GM21526 (cell line): Measurements from ENCODE around the gene TMCC1.
"Not testable (repeated sequence)": the region's sequence is repeated elsewhere in the genome, so short reads cannot be mapped to it uniquely, and the experiment has no call there.

ENCODE experiments used
- ATAC-seq: cut with Tn5 transposase; IDR thresholded peaks from one replicate; pipeline ENCODE4 v1.9.1; 2021; ENCODE audit warnings: moderate library complexity; ENCODE audit not compliant: unreplicated experiment, low FRiP score

The TMCC1 gene

DNA sequence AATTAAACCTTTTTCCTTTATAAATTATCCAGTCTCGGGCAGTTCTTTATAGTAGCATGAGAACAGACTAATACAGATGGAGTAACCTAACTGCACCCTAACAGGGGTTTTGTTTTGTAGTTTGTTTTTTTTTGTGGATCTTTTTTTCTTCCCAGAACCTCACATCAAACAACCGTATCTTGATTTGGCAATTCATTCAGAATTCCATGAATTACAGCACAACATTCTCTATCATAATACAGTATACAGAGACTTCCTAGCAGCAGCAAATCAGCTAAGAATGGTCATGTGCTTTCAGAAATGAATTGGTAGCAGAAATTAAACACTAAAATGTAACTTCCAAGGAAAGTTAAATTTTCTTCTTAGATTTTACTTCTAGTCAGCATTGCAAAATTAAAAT lies 114.6 kb downstream of the TMCC1 start:
- ATAC-seq, result no peak

DNA sequence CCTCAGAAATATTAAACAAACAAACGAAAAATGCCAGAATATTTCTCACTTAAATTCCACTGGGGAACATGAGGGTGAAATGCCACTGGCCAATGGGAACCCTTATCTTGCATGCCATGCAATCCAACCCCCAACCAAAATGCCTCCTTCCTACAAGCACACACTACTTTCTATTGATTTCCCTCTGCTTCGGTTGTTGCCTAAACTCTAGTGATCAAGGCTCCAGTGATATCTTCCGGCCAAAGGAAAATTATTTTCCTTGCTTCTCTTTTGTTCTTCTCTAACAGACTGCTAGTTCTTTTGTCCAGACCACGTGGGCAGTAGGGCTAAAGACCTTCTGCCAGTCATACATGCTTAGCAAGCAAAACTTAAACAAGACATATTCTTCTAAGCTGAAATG lies 115.7 kb downstream of the TMCC1 start:
- no peak for ATAC-seq

DNA sequence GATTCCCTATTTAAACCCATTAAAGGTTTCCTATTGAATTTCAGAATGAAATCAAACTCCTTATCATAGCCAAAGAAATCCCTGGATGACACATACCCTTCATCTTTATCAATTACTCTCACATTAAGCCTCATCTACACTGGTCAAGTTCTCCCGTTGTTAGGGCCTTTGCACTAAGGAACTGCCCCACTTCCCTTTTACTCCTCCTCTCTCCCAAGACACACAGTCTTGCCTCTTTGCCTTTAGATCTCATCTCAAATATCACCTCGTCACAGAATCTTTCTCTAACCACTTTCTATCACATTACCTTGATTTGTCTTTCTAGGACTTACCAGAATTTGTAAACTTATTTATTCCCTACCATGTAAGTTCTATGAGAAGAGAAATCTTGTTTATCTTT lies 117.6 kb downstream of the TMCC1 start:
- ATAC-seq, result no peak

DNA sequence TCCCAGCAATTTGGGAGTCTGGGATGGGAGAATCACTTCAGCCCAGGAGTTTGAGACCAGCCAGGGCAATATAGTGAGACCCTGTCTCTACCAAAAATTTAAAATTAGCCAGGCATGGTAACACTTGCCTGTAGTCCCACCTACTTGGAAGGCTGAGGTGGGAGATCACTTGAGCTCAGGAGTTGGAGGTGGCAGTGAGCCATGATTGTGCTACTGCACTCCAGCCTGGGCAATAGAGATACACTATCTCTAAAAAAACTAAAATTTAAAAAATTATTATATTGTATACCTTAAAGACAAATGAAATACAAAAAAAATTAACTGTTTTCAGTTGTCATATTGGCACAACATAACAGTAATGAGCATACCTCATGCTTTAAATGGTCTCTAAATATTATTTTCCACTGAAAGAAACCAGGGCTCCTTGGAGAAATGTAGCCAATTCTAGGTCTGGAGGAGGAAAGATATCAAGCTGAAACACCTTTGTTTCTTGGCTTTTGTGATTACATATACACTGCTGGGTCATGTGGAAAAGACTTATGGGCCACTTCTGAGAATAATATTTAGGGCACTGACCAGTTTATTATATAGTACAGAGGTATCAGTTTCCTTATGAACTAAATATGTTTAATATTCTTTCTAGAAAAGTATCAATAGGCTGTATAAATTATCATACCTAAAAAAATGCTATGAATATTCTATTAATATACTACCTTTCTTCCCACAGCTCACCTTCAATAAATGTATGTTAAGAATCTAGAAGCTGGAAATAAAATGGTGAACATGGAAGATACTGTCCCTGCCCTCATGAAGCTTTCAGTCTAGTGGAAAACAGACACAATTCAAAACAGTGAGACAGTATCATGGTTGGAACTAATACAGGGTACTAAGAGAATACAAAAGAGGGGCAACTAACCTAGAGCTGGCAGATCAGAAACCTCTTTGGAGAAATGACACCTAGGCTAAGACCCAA lies 119.5 kb downstream of the TMCC1 start:
- no peak for ATAC-seq

DNA sequence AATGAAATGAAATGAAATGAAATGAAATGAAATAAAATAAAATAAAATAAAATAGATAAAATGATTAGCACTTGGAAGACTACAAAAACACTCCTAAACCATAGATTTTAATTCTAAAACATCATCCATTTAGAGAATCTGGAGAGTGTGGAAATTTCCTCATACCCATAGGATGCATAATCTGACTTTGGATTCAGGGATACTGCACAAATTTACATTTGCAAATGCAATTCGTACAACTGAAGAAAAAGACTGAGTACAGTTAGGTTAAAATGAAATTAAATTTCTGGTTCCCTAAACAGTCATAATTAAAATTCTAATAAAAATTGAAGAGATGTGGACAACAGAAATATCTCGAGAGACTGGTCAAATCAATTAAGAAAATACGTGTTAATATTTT lies 122.9 kb downstream of the TMCC1 start:
- ATAC-seq, result no peak

DNA sequence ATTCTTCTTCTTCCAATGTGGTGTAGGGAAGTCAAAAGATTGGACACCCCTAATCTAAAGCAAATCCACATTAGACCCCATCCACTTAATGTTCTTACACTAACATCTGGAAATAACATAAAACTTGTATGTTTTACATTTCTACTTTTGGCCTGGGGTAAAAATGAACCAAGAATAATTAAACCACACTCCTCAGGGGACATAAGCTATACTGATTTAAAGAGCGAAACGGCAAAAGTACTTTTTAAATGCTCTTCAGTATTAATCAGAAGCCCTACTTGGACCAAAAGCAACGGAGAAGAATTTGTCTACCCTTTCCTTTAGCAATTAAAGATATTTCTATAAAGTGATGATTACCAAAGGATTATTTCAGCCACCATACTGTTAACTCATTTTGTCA lies 123.9 kb downstream of the TMCC1 start:
- ATAC-seq, result no peak

DNA sequence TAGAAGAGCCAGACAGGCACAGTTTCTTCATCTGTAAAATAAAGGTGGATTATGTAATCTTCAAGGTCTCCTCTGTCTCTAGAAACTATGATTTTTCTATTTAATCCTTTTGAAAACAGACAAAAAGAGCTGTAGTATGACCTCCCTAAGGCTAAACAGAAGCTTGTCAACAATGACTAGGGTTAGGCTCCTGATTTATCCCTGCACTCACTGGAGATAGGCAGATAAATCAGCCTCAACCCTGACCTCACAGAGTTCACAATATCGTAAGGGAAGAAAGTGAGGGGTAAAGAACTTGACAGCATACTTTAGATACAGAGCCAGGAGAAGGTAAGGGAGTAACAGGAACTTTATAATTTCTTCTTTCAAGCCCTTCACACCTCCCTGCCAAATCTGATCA lies 124.8 kb downstream of the TMCC1 start:
- ATAC-seq, result no peak

DNA sequence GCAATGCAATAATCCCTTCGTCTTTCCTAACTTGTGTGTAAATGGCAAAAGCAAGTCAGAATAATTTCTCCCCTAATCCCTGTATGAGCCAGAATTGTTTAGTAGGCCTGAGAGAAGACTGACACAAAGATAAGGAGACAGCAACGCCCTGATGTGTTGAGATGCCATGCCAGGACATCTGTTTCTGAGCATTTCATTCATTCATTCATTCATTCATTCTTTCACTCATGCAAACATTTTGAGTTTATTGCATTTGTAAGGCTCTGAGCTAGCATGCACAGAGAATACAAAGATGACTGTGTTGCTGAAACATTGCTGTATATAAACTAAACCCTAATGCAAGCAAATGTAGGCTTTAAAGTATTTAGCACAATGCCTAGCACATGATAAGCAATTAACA lies 127.4 kb downstream of the TMCC1 start:
- ATAC-seq, result no peak

DNA sequence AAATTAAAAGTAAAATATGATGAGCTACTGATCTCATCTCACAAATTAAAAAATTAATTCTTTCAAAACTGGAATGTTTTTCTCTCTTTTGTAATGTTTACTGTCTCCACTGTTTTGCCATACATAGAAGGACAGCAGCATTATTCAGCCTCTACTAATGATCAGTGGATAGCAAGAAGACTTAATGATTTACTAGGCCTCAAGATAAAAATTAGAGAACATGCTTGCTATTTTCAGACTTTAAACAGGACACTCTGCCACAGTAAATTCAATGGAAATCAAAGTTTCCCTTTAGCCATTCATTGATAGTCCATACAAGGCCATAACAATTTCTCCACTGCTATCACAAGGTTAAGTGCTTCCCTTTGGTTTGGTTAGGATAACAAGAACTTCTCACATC lies 129.4 kb downstream of the TMCC1 start:
- no peak for ATAC-seq

DNA sequence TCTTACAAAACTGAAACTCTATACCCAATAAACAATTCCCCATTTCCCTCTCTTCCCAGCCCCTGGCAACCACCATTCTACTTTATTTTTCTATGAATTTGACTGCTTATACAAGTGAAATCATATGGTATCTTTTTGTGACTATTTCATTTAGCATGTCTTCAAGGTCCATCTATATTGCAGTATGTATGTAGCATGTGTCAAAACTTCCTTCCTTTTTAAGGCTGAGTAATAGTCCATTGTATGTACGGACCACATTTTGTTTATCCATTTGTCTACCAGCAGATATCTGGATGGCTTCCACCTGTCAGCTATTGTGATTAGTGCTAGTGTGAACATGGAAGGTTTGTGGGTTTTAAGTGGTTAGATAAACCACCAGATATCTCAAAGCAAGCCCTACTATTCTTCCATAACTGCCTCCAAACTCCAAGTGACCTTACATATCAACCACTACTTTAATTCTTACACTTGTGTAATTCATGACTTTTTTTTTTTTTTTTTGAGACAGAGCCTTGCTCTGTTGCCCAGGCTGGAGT lies 134.7 kb downstream of the TMCC1 start:
- ATAC-seq, result no peak

DNA sequence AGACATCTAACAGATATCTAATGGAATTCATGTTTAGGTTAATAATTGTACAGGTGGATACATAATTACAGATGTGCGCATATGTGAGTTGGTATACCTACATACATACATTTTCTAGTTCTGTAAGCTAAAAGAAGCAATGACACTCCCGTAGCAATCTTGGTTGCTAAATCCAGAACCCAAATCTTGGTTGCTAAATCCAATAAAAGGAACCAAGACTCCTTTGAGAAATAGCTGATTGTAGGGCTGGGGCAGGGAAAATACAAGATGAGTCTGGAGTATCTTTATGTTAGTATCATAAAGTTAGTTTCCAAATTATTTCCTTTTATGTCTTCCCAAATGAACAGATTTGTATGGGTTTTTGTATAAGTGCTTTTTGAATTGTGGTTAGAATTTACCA lies 135.2 kb downstream of the TMCC1 start:
- ATAC-seq, result no peak

DNA sequence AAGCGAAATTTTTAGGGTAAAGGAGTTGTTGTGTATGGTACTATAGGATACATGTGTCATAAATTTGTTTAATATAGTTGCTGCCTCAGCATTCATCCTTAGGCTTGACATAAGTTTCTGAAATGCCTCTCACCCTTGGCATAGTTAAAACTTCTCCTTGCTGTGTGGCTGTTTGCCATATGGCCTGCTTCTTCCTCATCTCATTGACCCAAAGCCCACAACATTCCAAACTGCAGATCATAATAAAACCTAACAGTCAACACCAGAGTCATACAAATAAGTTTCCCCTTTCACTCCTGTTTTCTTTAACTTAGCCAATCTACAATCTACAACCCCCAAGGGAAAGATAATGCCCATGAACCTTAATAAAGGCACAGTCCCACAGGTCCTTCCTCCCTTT lies 136.6 kb downstream of the TMCC1 start:
- no peak for ATAC-seq

DNA sequence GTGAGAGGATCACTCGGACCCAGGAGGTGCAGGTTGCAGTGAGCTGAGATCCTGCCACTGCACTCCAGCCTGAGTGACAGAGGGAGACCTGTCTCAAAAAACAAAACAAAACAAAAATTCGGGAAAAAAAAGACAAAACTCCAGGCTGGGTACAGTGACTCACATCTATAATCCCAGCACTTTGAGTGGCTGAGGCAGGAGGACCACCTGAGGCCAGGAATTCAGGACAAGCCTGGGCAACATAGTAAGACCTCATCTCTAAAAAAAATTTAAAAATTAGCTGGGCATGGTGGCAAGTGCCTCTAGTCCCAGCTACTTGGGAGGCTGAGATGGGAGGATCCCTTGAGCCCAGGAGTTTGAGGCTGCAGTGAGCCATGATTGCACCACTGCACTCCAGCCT lies 142.4 kb downstream of the TMCC1 start:
- ATAC-seq, result not testable (repeated sequence)

DNA sequence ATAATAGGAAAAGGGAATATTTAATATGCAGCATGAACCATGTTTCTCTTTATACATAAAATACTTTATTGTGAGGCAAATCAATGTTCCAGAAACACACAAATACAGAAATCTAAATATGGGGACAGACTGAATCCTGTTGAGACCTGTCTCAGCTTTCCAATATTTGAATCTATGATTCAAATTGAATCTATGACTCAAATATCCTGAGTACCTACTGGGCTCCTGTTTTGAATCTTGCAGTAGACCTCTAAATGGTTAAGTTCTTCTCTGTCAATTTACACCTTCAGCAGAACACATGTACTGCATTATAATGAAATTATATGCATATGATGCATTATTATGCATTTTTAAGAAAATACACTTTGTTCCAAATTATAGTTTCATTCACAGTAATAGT lies 143.8 kb downstream of the TMCC1 start:
- ATAC-seq, result no peak

DNA sequence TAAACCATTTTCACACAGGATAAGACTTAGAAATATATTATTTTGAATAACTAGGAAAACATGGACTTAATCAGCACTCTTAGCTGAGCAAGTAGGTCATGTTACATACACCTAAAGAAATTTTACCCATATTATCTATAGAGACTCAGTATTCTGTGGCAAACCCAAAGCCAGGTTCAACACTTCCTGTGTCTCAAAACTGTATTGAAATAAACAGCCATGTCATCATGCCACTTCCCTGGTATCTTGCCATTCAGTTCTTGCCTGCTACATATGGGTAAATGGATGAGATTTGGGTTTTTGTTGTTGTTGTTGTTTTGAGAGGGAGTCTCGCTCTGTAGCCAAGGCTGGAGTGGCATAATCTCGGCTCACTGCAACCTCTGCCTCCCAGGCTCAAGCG lies 145.5 kb downstream of the TMCC1 start:
- ATAC-seq, result no peak

DNA sequence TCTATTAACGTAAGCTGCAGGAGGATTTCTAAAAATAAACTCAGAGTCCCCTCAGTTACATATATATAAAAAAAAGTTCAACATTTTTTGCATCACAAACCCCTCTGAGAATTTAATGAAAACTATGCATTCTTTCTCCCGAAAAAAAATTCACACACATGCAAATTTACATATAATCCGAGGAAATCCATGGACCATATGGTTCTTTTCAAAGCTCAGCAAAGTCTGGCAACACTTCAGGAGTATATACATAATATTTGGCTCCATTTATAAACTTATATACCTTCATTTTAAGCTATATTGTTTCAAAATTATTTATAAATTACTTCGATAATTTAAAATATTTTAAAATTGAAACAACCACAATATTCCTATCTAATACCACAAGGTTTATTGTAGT lies 146.4 kb downstream of the TMCC1 start:
- ATAC-seq, result no peak

DNA sequence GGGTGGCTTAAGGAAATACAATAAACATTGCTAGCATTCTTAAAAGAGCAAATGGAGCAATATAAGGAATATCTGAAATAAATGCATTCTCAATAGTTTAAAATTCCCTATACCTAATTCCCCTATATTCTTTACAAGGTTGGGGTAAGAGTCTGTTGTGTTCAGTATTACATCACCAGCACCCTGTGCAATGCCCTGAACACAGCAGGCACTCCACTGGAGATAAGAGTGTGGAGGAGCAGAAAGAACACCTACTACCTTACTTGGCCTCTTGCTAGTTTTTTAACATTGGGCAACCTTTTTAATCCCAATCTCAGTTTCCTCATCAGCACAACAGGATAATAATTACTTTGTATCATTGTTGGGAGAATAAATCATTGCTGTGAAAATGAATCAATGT lies 146.9 kb downstream of the TMCC1 start:
- ATAC-seq, result no peak

DNA sequence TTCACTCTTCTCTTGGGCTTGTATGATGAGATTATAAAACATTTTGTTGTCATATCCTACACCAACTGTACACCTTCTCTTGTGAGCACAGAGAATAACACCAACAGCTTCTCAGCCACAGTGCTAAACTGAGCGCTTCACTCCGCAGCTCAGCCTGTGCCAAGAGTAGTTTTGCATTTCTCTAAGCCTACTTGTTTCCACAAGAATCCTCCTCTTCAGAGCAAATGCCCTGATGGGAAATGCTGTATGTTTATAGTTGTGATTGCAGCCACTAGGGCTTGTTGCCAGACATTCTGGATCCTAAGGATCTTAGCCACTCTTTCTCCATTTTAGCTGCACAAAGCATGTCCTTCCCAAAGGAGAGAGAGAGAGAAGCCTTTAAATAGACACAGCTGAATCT lies 148.3 kb downstream of the TMCC1 start:
- no peak for ATAC-seq

DNA sequence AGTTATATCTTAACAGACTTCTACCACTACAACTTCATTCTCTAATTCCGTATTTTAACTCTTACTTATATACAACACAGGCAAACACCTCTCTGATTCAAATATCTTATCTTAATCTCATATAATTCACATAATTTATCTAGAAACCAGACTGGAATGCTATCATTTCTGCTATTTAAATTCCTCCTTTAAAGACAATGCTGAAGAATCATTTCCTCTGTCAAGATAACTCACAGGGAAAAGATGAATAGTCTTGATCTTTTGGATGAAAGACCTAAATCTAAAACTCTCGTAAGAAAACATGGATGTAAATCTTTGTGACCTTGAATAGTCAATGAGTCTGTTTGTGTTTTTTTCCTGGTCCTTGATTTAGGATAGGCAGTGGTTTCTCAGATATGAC lies 151.7 kb downstream of the TMCC1 start:
- ATAC-seq, result no peak

DNA sequence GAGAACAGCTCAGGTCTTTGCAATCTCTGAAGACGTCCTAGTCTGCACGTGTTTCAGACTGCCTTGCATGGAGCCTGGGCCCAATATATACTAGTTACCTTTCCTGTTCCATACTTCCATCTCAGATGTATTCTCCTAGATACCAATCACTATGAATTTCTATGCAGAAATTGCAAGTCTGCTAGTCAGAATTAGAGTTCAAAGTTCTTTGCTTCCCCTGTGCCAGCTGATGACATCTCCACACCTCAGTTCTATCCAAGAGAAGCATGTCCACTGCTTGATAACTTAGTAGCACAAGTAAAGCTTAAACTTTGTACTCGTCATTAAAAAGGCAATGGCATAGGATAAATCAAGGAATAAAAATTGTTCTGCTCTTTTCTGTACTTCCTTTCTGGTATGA lies 153.4 kb downstream of the TMCC1 start:
- ATAC-seq, result no peak

DNA sequence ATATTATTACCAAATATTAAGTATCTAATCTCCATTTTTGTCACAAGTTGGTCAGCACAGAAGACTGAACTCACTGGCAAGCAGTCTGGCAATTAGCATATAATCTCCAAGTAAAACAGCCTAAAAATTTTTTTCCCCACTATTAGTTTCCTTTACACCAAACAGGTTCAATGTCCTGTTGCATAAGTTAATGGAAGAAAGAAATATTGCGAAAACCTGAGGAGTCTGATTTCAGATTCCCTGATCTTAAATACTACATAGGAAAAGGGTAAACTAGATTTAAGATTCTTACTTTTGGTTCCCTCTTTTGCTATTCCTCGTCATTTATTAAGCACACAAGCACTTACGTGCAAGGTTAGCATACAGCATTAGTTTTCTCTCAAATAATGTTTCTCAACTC lies 153.9 kb downstream of the TMCC1 start:
- ATAC-seq, result no peak

DNA sequence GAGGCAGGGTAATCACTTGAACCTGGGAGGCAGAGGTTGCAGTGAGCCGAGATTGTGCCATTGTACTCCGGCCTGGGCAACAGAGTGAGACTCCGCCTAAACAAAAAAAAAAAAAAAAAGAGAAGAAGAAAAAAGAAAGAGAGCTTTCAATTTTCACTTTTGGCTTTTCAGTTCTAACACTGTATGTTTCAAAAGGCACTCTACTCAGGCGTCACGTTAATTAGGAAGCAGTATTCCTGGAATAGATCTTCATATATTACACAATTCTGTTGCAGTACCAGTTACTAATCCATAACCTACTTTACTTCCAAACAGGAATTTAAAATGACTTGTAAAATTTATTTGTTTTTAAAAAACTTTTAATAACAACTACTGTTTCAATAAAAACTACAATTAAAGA lies 155.3 kb downstream of the TMCC1 start:
- ATAC-seq, result no peak
